HEK293T (cell line): ENCODE measurements around the gene TFAP2D.

Experiments
- CTCF ChIA-PET: fragments of 350-600 bp; formaldehyde crosslinking; extraction: SDS; loops from one replicate; lab custom pipeline; 2021; ENCODE audit warnings: antibody characterized with exemption, inconsistent platforms; lab: Yijun Ruan, JAX
- POLR2A ChIA-PET: fragments of 350-600 bp; formaldehyde crosslinking; extraction: SDS; loops from one replicate; lab custom pipeline; 2020; ENCODE audit warnings: antibody characterized with exemption, inconsistent platforms; lab: Yijun Ruan, JAX
- DNase-seq: peaks from one replicate; pipeline ENCODE4 v3.0.0; 2012; ENCODE audit warnings: mixed read lengths; ENCODE audit errors: extremely low spot score
- ARNT ChIP-seq: fragments of 450-650 bp; IDR thresholded peaks from 2 replicates; pipeline ENCODE4 v1.6.1; 2017; ENCODE audit warnings: mild to moderate bottlenecking
- BHLHE40 ChIP-seq: fragments of 450-650 bp; IDR thresholded peaks from 2 replicates; pipeline ENCODE4 v1.6.1; 2016; ENCODE audit warnings: mild to moderate bottlenecking, moderate library complexity, borderline replicate concordance
- CTBP1 ChIP-seq: fragments of 450-650 bp; IDR thresholded peaks from 2 replicates; pipeline ENCODE4 v1.6.1; 2016; ENCODE audit warnings: borderline replicate concordance
- ELF4 ChIP-seq: fragments of 450-650 bp; IDR thresholded peaks from 2 replicates; pipeline ENCODE4 v1.6.1; 2017; ENCODE audit warnings: antibody characterized with exemption
- FOXA1 ChIP-seq: fragments of 450-650 bp; IDR thresholded peaks from 2 replicates; pipeline ENCODE4 v1.6.1; 2016; ENCODE audit warnings: mild to moderate bottlenecking
- FOXK2 ChIP-seq: fragments of 450-650 bp; IDR thresholded peaks from 2 replicates; pipeline ENCODE4 v1.6.1; 2016; ENCODE audit warnings: mild to moderate bottlenecking
- FOXM1 ChIP-seq: fragments of 450-650 bp; IDR thresholded peaks from 2 replicates; pipeline ENCODE4 v1.6.1; 2017; ENCODE audit warnings: mild to moderate bottlenecking, borderline replicate concordance
- HDGF ChIP-seq: fragments of 450-650 bp; IDR thresholded peaks from 2 replicates; pipeline ENCODE4 v1.6.1; 2017; ENCODE audit warnings: antibody characterized with exemption, borderline replicate concordance
- L3MBTL2 ChIP-seq: fragments of 450-650 bp; conservative IDR thresholded peaks from 2 replicates; pipeline ENCODE4 v1.6.1; 2016; ENCODE audit warnings: mild to moderate bottlenecking
- LEF1 ChIP-seq: fragments of 450-650 bp; IDR thresholded peaks from 2 replicates; pipeline ENCODE4 v1.6.1; 2017; ENCODE audit warnings: mild to moderate bottlenecking, borderline replicate concordance
- NFRKB ChIP-seq: fragments of 450-650 bp; IDR thresholded peaks from 2 replicates; pipeline ENCODE4 v1.6.1; 2016; ENCODE audit warnings: mild to moderate bottlenecking, moderate library complexity
- PKNOX1 ChIP-seq: fragments of 450-650 bp; IDR thresholded peaks from 2 replicates; pipeline ENCODE4 v1.6.1; 2016
- SP1 ChIP-seq: fragments of 450-650 bp; IDR thresholded peaks from 2 replicates; pipeline ENCODE4 v1.6.1; 2017
- SUZ12 ChIP-seq: fragments of 450-650 bp; IDR thresholded peaks from 2 replicates; pipeline ENCODE4 v1.6.1; 2016; ENCODE audit warnings: mild to moderate bottlenecking
- TARDBP ChIP-seq: fragments of 450-650 bp; IDR thresholded peaks from 2 replicates; pipeline ENCODE4 v1.6.1; 2016
- ZNF384 ChIP-seq: fragments of 450-650 bp; IDR thresholded peaks from 2 replicates; pipeline ENCODE4 v1.6.1; 2016

TFAP2D gene

GRCh38 chr6:50699051-50699775 lies 14.1 kb upstream of the TFAP2D start:
- no peak for DNase-seq
- ChIA-PET CTCF (no interaction called here), POLR2A (no interaction called here)
- no peak for TF ChIP-seq L3MBTL2
- TF ChIP-seq SUZ12: no peak
- TF ChIP-seq FOXK2: no peak
- no peak for TF ChIP-seq LEF1
- TF ChIP-seq TARDBP: no peak

GRCh38 chr6:50706575-50706974 lies 6.8 kb upstream of the TFAP2D start:
- POLR2A ChIA-PET: no interaction called here
- TF ChIP-seq TARDBP: no peak
- TF ChIP-seq SP1: no peak
- TF ChIP-seq BHLHE40: no peak
- TF ChIP-seq FOXM1: no peak
- TF ChIP-seq CTBP1: no peak
- no peak for TF ChIP-seq L3MBTL2
- TF ChIP-seq HDGF: no peak
- TF ChIP-seq ARNT: no peak
- no peak for TF ChIP-seq ZNF384
- no peak for DNase-seq
- CTCF ChIA-PET: interaction anchor here (0.8 kb wide), 1 partner anchor 1820 kb away, joined by 3 read pairs; no protein-coding TSS in a partner anchor

- POLR2A ChIA-PET: no interaction called here
- CTCF ChIA-PET: interaction anchor here (0.8 kb wide), 1 partner anchor 1820 kb away, joined by 3 read pairs; no protein-coding TSS in a partner anchor
- TF ChIP-seq BHLHE40 (no peak), ZNF384 (no peak), CTBP1 (no peak), HDGF (no peak), ARNT (no peak)
- DNase-seq: no peak
Observed at GRCh38 chr6:50707191-50707590, 6.1 kb upstream of the TFAP2D start.

GRCh38 chr6:50707652-50708300 lies 5.5 kb upstream of the TFAP2D start:
- CTCF ChIA-PET: interaction anchor here (0.8 kb wide), 1 partner anchor 1821 kb away, joined by 3 read pairs; no protein-coding TSS in a partner anchor
- TF ChIP-seq NFRKB: no peak
- TF ChIP-seq CTBP1: no peak
- no peak for TF ChIP-seq SUZ12
- no peak for TF ChIP-seq FOXA1
- no peak for TF ChIP-seq ARNT
- TF ChIP-seq L3MBTL2: no peak
- TF ChIP-seq FOXM1: no peak
- no peak for TF ChIP-seq TARDBP
- no peak for TF ChIP-seq BHLHE40
- no peak for TF ChIP-seq HDGF
- TF ChIP-seq LEF1: no peak
- TF ChIP-seq PKNOX1: no peak
- no peak for TF ChIP-seq ELF4
- TF ChIP-seq FOXK2: no peak
- no peak for TF ChIP-seq SP1
- no peak for TF ChIP-seq ZNF384
- no peak for DNase-seq
- POLR2A ChIA-PET: no interaction called here

GRCh38 chr6:50708664-50709365 lies 4.5 kb upstream of the TFAP2D start:
- ChIA-PET CTCF (no interaction called here), POLR2A (no interaction called here)
- TF ChIP-seq L3MBTL2: no peak

GRCh38 chr6:50709366-50709734 lies 4.0 kb upstream of the TFAP2D start:
- ChIA-PET CTCF (no interaction called here), POLR2A (no interaction called here)
- no peak for TF ChIP-seq ELF4
- no peak for TF ChIP-seq LEF1
- no peak for TF ChIP-seq HDGF
- TF ChIP-seq FOXK2: no peak
- TF ChIP-seq L3MBTL2: no peak
- TF ChIP-seq BHLHE40: no peak
- no peak for TF ChIP-seq FOXM1
- no peak for TF ChIP-seq ARNT
- TF ChIP-seq TARDBP: no peak
- no peak for TF ChIP-seq CTBP1
- no peak for TF ChIP-seq PKNOX1
- TF ChIP-seq SP1: no peak
- no peak for TF ChIP-seq NFRKB
- no peak for DNase-seq

More at GRCh38 chr6:50708664-50709365, 4.5 kb upstream of the TFAP2D start:
- DNase-seq: no peak

- TF ChIP-seq ELF4 (no peak), BHLHE40 (no peak), LEF1 (no peak), FOXA1 (no peak), FOXK2 (no peak), NFRKB (no peak), SUZ12 (no peak), FOXM1 (no peak), L3MBTL2 (no peak), HDGF (no peak), ZNF384 (no peak), SP1 (no peak), ARNT (no peak), TARDBP (no peak), PKNOX1 (no peak), CTBP1 (no peak)
- ChIA-PET POLR2A (no interaction called here), CTCF (no interaction called here)
- DNase-seq: no peak
Observed at GRCh38 chr6:50711686-50712085, 1.6 kb upstream of the TFAP2D start.
